22Rv1 (cell line): ENCODE measurements around the gene FARS2.

ENCODE experiments used
- CTCF ChIP-seq: fragments of 450-650 bp; IDR thresholded peaks from 2 replicates; pipeline ENCODE4 v1.5.1; 2017; ENCODE audit warnings: mild to moderate bottlenecking
- ZFX ChIP-seq: fragments of 450-650 bp; IDR thresholded peaks from 2 replicates; pipeline ENCODE4 v1.6.1; 2017; ENCODE audit warnings: antibody characterized with exemption, borderline replicate concordance

GRCh38 chr6:5442916-5443315, 181.6 kb downstream of the FARS2 start:
- no peak for TF ChIP-seq CTCF
- TF ChIP-seq ZFX = no peak
